SJSA1 (cell line): ENCODE data around the gene SLIT3. TPM values are rescaled to one million over a fixed set of nuclear protein-coding genes. Genes with fewer than 3 reads are reported as not detected.
A peak's percentile ranks its signal among the peaks of the same experiment; 100 is the strongest.

Experiments used
- DNase-seq, 2 experiments: peaks; one replicate each; pipeline ENCODE4 v3.0.0-alpha.2; 2015 to 2020; ENCODE audit warnings: low spot score in 2 of 2, low read depth in 1 of 2
- H3K27ac ChIP-seq: fragments of 250-450 bp; sonication (Bioruptor Pico); 2 replicates; pipeline ENCODE4 v1.5.1; 2020; ENCODE audit warnings: mild to moderate bottlenecking, moderate library complexity
- H3K27me3 ChIP-seq: fragments of 250-450 bp; sonication (Bioruptor Pico); replicated peaks from 2 replicates; pipeline ENCODE4 v1.5.1; 2020; ENCODE audit warnings: mild to moderate bottlenecking, moderate library complexity
- H3K36me3 ChIP-seq: fragments of 250-450 bp; sonication (Bioruptor Pico); 2 replicates; pipeline ENCODE4 v1.5.1; 2020; ENCODE audit warnings: mild to moderate bottlenecking
- H3K4me1 ChIP-seq: fragments of 250-450 bp; sonication (Bioruptor Pico); replicated peaks from 2 replicates; pipeline ENCODE4 v1.6.1; 2021; ENCODE audit warnings: mild to moderate bottlenecking
- H3K4me3 ChIP-seq: fragments of 250-450 bp; sonication (Bioruptor Pico); 2 replicates; pipeline ENCODE4 v1.5.1; 2020; ENCODE audit warnings: mild to moderate bottlenecking
- H3K9me3 ChIP-seq: fragments of 250-450 bp; sonication (Bioruptor Pico); replicated peaks from 2 replicates; pipeline ENCODE4 v1.5.1; 2020; ENCODE audit warnings: mild to moderate bottlenecking
- total RNA-seq: library from RNA; depleted of rRNA; stranded (reverse); fragments of >200 nt; shearing (Covaris generic); gene quantifications from 2 replicates; pipeline ENCODE4 v1.2.3, GENCODE V29; 2014

The SLIT3 gene
- total RNA-seq, 1 experiment from 2014 or later, result 19.0 TPM

DNA sequence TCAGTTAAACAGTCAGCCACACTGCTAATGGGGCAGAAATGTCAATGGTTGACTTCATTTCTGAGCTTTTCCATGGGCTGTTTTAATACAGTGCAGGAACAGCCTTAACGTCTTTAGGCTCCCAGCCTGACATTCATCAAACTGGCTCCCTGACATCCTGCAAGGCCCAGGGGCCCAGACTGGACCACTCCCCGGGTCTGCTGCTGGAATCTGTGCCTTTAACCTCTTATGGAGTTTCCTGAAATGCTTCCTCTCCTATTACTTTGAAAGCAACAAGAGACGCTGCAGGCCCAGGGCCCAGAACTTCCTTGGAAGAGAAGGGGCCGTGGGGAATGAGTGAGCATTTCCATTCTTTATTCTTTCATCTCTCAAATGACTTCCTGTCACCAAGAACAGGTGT lies 504.9 kb downstream of the SLIT3 start:
- no peak overlapping the region for H3K27ac ChIP-seq
- H3K9me3 ChIP-seq, result no peaks in the 10 kb centered on the region
- H3K27me3 ChIP-seq, result no peaks in the 10 kb centered on the region
- no peak overlapping the region for H3K4me3 ChIP-seq
- peaks cover 47% of the 10 kb centered on the region for H3K36me3 ChIP-seq
- peaks cover 6% of the 10 kb centered on the region; the same call in 1 of the 2 replicates for H3K4me1 ChIP-seq
- DNase-seq, result no peak

DNA sequence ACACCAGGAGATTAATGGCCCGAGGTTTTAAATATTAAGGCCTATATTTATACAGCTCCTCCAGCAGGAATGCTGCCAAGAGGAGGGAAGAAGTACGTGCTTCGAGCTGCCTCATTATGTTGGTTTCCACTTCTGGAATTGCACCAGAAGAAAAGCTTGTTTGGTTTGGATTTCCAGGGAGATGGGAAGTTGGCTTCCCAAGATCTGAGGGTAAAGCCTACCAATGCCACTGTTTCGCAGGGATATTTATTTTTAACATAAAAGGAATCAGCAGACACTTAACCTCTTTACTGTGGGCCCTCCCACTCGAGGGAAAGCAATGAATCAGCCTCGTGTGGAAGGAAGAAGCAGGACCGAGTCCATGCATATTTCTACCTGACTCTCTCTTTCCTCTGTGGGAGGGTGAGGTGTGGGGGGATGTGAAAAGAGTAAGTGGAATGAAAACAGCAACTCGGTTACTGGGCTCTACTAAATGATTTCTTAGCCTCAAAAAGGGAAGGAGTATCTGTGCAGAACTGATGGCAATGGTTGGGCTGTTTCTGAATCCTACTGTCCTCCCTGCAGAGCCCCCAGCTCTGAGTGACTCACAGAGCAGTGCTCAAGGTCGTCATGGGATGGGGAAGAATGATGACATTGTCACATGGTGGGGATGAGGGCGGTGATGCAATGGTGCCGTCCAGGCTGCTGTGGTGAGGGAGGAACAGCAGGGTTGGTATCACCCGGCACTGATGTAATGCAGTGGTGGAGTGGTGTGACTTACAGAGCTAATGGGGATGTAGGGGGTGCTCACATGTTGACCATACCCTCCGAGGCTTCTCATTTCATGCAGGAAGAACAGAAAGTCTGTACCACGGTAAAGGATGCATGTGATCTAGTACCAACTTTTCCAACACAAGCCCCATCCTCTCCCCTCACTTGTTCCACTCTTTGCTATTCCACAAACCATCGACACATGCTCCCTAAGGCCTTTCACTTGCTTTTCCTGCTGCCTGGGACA lies 506.8 kb downstream of the SLIT3 start:
- DNase-seq, result peak in 1 of 2 experiments; percentile 12
- Histone ChIP-seq H3K27me3 (no peaks in the 10 kb centered on the region), H3K27ac (no peak overlapping the region), H3K4me3 (no peak overlapping the region), H3K9me3 (no peaks in the 10 kb centered on the region), H3K4me1 (peaks cover 6% of the 10 kb centered on the region; the same call in 1 of the 2 replicates), H3K36me3 (peaks cover 41% of the 10 kb centered on the region)

DNA sequence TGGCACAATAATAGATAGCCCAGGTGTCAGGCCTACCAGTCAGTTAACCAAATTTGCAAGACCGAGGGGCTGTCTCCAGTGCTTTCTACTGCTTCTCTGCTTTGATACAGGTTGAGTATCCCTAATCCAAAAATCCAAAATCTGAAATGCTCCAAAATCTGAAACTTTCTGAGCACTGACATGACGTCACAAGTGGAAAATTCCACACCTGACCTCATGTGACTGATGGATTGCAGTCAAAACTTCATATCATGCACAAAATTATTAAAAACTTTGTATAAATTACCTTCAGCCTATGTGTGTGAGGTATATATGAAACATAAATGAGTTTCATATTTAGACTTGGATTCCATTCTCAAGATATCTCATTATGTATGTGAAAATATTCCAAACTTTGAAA lies 508.3 kb downstream of the SLIT3 start:
- peaks cover 6% of the 10 kb centered on the region; the same call in 1 of the 2 replicates for H3K4me1 ChIP-seq
- H3K4me3 ChIP-seq, result no peak overlapping the region
- H3K27ac ChIP-seq, result no peak overlapping the region
- no peak for DNase-seq
- H3K36me3 ChIP-seq, result peaks cover 43% of the 10 kb centered on the region
- no peaks in the 10 kb centered on the region for H3K9me3 ChIP-seq
- no peaks in the 10 kb centered on the region for H3K27me3 ChIP-seq

DNA sequence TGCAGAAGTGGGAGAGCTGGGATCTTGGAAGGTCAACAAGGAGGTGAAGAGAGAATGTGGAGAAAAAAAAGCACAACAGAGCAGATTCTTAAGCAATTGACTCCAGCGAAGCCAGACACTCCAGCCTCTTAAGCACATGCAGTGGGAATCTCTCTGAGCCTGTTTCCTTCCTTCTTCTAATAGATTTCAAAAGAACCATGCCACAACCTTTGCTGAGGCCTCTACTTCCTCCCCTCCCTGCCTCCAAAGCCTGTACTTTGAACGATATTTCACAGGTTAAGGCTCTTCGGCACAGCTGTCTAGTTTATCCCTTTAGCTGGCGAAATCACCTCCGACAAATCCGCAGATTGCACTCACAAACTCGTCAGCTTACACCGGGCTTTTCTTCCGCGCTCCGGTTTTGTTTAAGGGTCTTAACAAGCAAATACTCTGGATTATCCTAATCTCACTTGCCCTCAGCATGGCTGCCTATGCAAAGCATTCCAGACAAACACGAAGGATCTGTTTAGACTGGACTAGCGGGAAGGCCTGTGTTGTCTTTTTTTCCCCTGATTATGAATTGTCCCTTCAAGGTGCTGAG lies 510.2 kb downstream of the SLIT3 start:
- peaks cover 6% of the 10 kb centered on the region; the same call in 1 of the 2 replicates for H3K4me1 ChIP-seq
- no peaks in the 10 kb centered on the region for H3K27me3 ChIP-seq
- no peak for DNase-seq
- peaks cover 52% of the 10 kb centered on the region for H3K36me3 ChIP-seq
- no peak overlapping the region for H3K4me3 ChIP-seq
- H3K9me3 ChIP-seq, result no peaks in the 10 kb centered on the region
- H3K27ac ChIP-seq, result no peak overlapping the region

DNA sequence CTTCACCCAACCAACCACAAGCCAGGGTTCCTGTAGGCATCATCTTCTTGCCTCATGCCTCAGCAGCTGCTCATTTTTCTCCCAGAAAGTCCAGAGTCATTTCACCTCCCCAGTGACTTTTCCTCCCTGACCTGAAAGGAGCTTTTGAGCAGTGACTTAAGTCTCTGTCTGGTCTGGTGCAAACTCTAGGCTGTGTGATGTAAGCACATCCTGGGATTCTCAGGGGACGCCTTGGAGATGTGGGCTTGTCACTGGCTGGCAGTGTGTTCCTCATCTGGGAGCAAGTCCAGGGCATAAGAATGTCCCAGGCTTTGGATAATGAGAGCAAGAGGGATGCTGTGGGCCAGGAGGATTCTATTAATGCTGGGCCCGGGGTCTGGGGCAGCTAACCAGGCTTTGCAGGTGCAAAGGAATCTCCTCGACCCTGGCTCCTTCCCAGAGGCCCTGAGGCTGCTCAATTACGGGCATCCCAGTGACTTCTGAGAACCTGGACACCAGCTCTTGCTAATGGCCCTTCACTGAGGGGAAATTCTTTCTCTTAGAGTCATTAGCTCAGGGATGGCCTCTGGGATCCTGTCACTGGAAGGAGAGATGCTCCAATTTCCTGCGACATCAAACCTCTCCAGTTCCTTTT lies 510.8 kb downstream of the SLIT3 start:
- Histone ChIP-seq H3K27ac (no peak overlapping the region), H3K27me3 (no peaks in the 10 kb centered on the region), H3K4me3 (no peak overlapping the region), H3K4me1 (peaks cover 6% of the 10 kb centered on the region; the same call in 1 of the 2 replicates), H3K36me3 (peaks cover 53% of the 10 kb centered on the region), H3K9me3 (no peaks in the 10 kb centered on the region)
- no peak for DNase-seq

DNA sequence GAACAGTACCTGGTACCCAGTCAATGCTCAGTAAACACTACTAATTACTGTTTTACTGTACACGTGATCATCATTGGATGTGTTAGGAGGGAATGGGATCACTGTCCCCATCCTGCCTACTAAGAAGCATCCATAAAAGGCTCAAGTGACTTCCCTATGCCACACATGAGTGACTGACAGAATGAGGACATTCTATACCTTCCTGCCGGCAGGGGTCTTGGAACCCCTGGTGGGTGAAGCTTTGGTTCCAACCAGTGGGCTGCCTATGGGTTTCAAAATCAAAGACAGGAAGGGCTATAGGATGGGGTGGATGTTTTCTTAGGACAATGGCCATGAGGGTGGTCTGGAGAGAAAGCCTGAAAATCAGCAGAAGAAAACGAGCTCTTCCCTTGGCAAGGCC lies 512.2 kb downstream of the SLIT3 start:
- Histone ChIP-seq H3K27me3 (no peaks in the 10 kb centered on the region), H3K4me3 (no peak overlapping the region), H3K9me3 (no peaks in the 10 kb centered on the region), H3K27ac (no peak overlapping the region), H3K4me1 (no peaks in the 10 kb centered on the region), H3K36me3 (peaks cover 53% of the 10 kb centered on the region)
- no peak for DNase-seq

DNA sequence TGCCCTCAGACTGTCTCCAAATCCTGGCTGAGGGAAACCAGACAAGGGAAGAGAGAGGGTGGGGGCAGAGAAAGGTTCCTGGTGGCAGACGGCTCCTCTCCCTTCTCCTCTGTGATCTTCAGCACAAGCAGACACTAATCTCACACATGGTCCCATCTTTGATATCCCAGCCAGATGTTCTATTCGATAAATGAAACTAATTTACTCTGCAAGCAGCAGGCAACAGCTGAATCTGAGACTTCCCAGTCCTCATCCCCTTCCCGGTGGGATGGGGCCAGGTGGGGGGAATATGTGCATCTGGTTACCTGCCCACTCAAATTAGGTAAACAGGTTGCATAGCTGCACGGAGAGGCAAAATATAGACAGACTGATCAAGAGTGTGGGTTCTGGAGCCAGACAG lies 512.8 kb downstream of the SLIT3 start:
- Histone ChIP-seq H3K9me3 (no peaks in the 10 kb centered on the region), H3K4me1 (no peaks in the 10 kb centered on the region), H3K4me3 (no peak overlapping the region), H3K27me3 (no peaks in the 10 kb centered on the region), H3K36me3 (peaks cover 55% of the 10 kb centered on the region), H3K27ac (no peak overlapping the region)
- DNase-seq, result no peak

DNA sequence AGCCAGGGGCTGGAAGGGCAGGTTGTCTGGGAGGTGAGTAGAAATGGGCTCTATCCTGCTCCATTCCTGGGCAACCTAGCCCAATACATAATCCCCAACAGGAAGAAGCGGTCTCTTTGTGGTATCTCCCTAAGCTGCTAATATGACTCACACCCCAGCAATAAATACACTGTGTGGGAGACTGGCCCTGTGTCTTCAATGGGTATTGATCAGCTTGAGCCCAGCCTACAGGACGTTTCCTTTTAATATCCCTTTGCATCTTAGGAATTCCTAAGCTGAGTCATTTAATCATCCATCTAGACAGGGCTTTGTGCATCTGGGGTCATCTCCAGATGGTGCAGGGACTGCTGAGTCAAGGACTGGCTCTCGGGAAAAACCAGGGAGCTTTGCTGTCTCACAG lies 514.8 kb downstream of the SLIT3 start:
- H3K9me3 ChIP-seq, result no peaks in the 10 kb centered on the region
- H3K36me3 ChIP-seq, result peaks cover 42% of the 10 kb centered on the region
- H3K27ac ChIP-seq, result no peak overlapping the region
- DNase-seq, result no peak
- no peak overlapping the region for H3K4me3 ChIP-seq
- no peaks in the 10 kb centered on the region for H3K4me1 ChIP-seq
- no peaks in the 10 kb centered on the region for H3K27me3 ChIP-seq

DNA sequence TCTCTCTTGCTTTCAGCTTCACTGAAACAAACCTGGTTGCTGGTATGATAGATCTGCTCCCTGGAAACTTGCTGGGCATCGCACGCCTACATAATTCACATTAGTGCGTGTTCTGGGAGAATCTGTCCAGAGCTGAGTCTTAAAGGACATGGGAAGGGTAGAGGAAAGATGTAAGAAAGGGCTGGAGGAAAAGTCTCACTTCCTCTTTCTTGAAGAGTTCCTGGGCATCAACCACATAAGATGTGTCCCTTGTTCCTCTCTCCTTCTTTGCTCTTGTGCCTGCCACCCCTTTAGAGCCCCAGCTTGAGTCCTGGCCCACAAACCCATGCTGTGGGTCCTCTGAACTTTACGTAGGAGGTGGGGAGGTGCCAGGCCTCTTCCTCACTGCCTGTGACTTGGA lies 516.5 kb downstream of the SLIT3 start:
- Histone ChIP-seq H3K27me3 (no peaks in the 10 kb centered on the region), H3K4me3 (no peak overlapping the region), H3K27ac (no peak overlapping the region), H3K4me1 (no peaks in the 10 kb centered on the region), H3K36me3 (peaks cover 47% of the 10 kb centered on the region), H3K9me3 (no peaks in the 10 kb centered on the region)
- DNase-seq, result no peak

DNA sequence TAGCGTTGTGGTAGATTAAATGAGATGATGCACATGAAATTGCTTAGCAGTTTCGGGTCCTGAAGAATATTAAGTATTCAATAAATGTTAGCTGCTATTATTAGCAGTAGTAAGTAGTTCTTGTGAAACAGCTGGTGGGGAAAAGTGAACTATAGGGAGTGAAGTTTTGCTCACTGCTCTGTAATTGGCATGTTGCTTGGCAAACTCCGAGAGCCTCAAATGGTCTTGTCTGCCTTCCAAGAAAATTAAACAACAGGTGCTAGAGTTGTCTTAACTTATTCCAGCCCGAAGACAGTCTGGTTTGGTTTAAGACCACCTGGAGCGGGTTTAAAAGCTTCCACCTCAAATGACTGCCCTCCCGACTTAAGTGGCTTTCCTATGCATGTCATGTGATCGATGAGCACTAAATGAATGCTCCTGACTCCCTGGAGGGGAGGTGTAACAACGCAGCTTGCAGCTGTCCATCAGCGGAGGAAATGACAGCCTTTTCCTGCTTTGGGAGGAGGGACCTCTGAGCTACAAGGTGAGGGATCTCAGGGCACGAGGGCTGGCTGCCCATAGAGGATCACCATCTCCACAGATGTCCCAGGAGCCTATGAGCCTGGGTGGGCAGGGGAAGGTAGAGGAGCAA lies 518.9 kb downstream of the SLIT3 start:
- Histone ChIP-seq H3K27me3 (no peaks in the 10 kb centered on the region), H3K36me3 (peaks cover 38% of the 10 kb centered on the region), H3K4me1 (no peaks in the 10 kb centered on the region), H3K4me3 (no peak overlapping the region), H3K9me3 (no peaks in the 10 kb centered on the region), H3K27ac (no peak overlapping the region)
- DNase-seq, result no peak

DNA sequence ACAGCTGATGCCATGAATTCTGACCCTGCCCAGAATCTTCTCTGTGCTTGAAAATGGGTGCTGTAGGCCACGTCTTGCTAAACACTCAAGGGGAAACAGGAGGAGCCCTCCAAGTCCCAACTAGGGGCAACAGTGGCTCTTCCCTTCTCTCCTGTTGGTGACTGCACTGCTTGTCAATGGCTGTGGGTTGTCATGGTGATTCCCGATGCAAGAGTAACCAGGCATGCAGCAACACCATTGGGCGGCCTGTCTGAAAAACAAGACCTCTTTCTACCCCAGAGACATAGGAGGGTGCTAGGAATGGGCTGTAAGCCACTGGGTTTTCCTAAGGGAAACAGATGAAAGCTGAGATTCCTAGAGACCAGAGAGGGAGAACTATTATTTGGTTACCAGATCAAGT lies 520.1 kb downstream of the SLIT3 start:
- no peak overlapping the region for H3K4me3 ChIP-seq
- no peaks in the 10 kb centered on the region for H3K27me3 ChIP-seq
- no peak for DNase-seq
- H3K36me3 ChIP-seq, result peaks cover 31% of the 10 kb centered on the region
- no peaks in the 10 kb centered on the region for H3K4me1 ChIP-seq
- no peak overlapping the region for H3K27ac ChIP-seq
- no peaks in the 10 kb centered on the region for H3K9me3 ChIP-seq

DNA sequence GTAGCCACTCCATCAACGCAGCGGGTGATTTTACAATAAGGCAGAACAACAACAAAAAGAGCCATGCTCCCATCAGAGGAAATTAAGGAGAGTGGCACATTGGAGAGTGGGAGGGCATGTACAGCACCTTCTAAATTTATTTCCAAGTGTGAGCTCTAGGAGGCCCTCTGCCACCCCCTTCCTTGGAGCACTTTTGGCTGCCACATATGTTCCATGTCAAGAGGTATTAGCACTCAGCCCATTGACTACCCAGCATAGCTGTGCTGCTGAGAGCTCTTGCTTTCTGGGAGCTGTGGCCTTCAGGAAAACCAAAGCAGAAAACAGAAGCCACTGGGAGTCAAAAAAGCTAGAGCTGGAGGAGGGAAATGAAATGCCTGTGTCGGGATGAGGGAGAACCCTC lies 521.6 kb downstream of the SLIT3 start:
- Histone ChIP-seq H3K9me3 (no peaks in the 10 kb centered on the region), H3K27ac (no peak overlapping the region), H3K4me3 (no peak overlapping the region), H3K4me1 (no peaks in the 10 kb centered on the region), H3K36me3 (peaks cover 18% of the 10 kb centered on the region; the same call in 1 of the 2 replicates), H3K27me3 (no peaks in the 10 kb centered on the region)
- DNase-seq, result no peak

DNA sequence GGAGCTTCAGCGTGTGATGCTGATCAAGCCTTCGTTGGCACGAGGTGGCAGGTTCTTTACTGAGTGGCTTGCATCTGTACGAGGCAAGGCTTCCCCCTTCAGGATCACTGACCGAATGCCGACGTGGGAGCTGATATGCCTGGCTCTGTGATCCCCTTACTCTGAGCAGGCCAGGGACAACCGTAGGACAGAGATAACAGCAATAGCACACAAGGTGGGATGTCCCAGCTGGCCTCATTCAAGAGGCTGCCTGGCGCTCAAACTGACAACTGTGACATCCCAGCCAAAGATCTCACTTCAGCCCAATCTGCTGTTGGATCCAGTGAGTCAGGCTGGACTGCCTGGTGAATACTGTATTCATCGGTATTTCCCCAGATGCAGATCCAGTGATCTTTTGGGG lies 522.4 kb downstream of the SLIT3 start:
- Histone ChIP-seq H3K27me3 (no peaks in the 10 kb centered on the region), H3K4me3 (no peak overlapping the region), H3K36me3 (peaks cover 17% of the 10 kb centered on the region), H3K27ac (no peak overlapping the region), H3K9me3 (no peaks in the 10 kb centered on the region), H3K4me1 (no peaks in the 10 kb centered on the region)
- DNase-seq, result no peak
